Measurements from ENCODE around the gene COBL. TPM values are rescaled to one million over a fixed set of nuclear protein-coding genes. Genes with fewer than 3 reads are reported as not detected.

Gene COBL
- total and polyA plus RNA-seq, 12 donors = 0.09 to 1.4 (median 0.53) TPM

DNA sequence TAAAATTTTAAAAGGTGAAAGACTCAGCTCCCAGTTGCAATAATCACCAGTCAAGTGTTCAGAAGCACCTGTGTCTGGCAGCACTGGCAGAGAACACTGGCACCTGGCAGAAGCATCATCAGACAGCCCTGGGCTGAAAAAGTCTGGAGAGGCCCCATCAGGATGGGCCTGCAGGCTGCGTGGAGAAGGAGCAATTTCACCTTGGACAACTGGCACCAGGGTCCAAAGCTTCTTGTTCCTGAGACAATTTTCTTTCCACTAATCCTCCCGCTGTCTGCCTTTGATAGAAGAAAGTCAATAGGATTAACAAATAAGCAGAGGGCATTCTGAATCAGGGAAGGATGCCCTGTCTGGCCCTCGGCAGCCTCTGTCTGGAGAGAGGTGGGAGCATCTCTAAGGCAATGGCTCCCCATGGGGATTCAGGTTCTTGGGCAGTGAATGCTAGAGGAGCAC is 6.5 kb downstream of the COBL start:
- intact Hi-C loops (cut with DNase I) = loop anchor here in 1 of 2 donors (10.0 kb wide), 1 partner anchor 655 kb away; no protein-coding TSS in a partner anchor
- Histone ChIP-seq H3K4me1 (replicated peaks in 1 of 2) (no peaks in the 10 kb centered on the region), H3K27ac (no peak overlapping the region), H3K36me3 (replicated peaks in 1 of 2) (no peaks in the 10 kb centered on the region), H3K9me3 (replicated peaks in 1 of 3) (no peaks in the 10 kb centered on the region), H3K27me3 (no peaks in the 10 kb centered on the region), H3K4me3 (no peak overlapping the region)
- TF ChIP-seq POLR2A (IDR thresholded peaks at IDR 0.05) = no peak
- TF ChIP-seq, protein P1, sequence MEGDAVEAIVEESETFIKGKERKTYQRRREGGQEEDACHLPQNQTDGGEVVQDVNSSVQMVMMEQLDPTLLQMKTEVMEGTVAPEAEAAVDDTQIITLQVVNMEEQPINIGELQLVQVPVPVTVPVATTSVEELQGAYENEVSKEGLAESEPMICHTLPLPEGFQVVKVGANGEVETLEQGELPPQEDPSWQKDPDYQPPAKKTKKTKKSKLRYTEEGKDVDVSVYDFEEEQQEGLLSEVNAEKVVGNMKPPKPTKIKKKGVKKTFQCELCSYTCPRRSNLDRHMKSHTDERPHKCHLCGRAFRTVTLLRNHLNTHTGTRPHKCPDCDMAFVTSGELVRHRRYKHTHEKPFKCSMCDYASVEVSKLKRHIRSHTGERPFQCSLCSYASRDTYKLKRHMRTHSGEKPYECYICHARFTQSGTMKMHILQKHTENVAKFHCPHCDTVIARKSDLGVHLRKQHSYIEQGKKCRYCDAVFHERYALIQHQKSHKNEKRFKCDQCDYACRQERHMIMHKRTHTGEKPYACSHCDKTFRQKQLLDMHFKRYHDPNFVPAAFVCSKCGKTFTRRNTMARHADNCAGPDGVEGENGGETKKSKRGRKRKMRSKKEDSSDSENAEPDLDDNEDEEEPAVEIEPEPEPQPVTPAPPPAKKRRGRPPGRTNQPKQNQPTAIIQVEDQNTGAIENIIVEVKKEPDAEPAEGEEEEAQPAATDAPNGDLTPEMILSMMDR (IDR thresholded peaks at IDR 0.05) = no peak
- DNase-seq = no peak
- 89 to 93% (median 91%) methylated on average over 3 of the region's 3 CpGs for WGBS, 4 donors

DNA sequence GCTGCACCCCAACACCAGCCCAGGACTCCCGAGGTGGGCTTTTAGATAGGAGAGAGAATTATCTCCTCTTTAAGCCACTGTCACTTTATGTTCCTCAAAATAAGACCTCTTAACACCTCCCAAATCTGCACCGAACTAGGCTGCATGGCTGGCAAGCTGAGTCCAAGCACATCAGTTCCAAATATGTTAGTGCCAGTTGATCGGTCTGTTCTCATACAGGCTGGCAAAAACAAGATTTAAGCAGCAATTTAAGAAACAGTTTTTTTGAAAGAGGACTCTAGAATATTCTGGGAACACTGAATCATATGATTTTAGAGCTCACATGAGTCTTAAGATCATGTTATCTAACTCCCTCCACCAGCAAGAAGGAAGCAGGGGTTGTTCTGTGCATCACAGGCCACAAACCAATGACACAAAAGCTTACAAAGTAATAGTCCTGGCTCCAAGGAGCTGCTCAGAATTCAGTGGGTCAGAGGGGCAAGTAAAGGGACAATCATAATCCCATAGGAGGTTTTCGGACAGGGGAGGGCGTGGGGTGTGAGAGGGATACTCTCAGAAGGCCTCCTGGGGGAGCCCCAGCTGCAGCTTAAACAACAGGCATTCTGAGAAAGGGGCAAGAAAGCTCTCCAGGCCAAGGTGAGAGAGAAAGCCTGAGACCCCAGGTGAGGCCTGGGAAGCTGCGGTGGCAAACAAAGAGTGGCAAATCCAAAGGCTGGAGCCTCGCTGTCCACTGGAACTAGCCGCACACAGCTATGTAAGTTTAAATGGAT is 7.1 kb downstream of the COBL start:
- Histone ChIP-seq H3K4me1 (replicated peaks in 1 of 2) (no peaks in the 10 kb centered on the region), H3K9me3 (replicated peaks in 1 of 3) (no peaks in the 10 kb centered on the region), H3K4me3 (no peak overlapping the region), H3K36me3 (replicated peaks in 1 of 2) (no peaks in the 10 kb centered on the region), H3K27me3 (no peaks in the 10 kb centered on the region), H3K27ac (no peak overlapping the region)
- peak in 1 of 7 donors; percentile 5 for DNase-seq
- WGBS, 4 donors = 82 to 90% (median 86%) methylated on average over 8 of the region's 8 CpGs
- TF ChIP-seq, protein P1 (IDR thresholded peaks at IDR 0.05) = no peak
- no peak for TF ChIP-seq POLR2A (IDR thresholded peaks at IDR 0.05)
- intact Hi-C loops (cut with DNase I) = loop anchor here in 1 of 2 donors (10.0 kb wide), 1 partner anchor 655 kb away; no protein-coding TSS in a partner anchor

DNA sequence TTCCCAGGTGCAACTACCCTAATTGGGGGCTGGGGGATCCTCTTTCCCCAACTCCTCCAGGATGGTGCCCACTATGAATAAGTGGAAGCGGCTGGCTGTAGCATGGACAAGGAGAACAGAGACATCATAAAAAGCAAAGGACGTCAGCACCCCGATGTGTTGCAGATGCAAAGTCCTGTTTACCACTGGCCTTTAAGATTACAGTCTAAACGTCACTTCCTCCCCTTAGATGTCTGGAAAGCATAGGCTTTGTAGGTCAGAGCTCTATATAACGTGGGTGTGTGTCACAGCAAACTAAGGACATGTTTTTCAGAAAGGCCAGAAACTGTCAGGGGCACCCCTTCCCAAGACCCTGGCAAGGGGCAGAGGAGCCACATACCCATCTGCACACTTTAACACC is 7.9 kb downstream of the COBL start:
- intact Hi-C loops (cut with DNase I) = no loop called here
- H3K4me1 ChIP-seq (replicated peaks in 1 of 2) = no peaks in the 10 kb centered on the region
- no peak overlapping the region for H3K4me3 ChIP-seq
- H3K36me3 ChIP-seq (replicated peaks in 1 of 2) = no peaks in the 10 kb centered on the region
- H3K27me3 ChIP-seq = no peaks in the 10 kb centered on the region
- peak in 1 of 7 donors; percentile 3 for DNase-seq
- no peak for TF ChIP-seq POLR2A (IDR thresholded peaks at IDR 0.05)
- TF ChIP-seq, protein P1 (IDR thresholded peaks at IDR 0.05) = no peak
- no peaks in the 10 kb centered on the region for H3K9me3 ChIP-seq (replicated peaks in 1 of 3)
- H3K27ac ChIP-seq = no peak overlapping the region
- 52 to 81% (median 73%) methylated on average over 5 of the region's 5 CpGs for WGBS, 4 donors

DNA sequence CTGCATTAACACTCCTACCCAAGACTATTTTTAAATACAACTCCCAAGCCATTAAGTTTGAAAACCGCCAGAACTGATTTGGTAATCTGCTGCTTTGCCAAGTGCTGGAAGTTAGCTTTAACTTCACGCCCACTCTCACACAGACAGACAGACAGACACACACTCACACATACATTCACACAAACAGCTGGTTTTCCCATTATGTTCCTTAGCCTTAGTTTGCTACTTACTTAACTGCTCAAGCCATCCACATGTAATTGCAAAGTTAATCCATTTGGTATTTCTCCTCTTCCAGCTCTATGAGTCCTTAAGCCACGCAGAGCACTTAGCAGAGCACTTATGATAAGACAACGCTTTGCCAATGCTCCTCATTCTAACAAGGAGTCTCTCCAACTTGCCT is 8.3 kb downstream of the COBL start:
- TF ChIP-seq, protein P1 (IDR thresholded peaks at IDR 0.05) = no peak
- TF ChIP-seq POLR2A (IDR thresholded peaks at IDR 0.05) = no peak
- Histone ChIP-seq H3K27ac (no peak overlapping the region), H3K9me3 (replicated peaks in 1 of 3) (no peaks in the 10 kb centered on the region), H3K4me3 (no peak overlapping the region), H3K4me1 (replicated peaks in 1 of 2) (no peaks in the 10 kb centered on the region), H3K36me3 (replicated peaks in 1 of 2) (no peaks in the 10 kb centered on the region), H3K27me3 (no peaks in the 10 kb centered on the region)
- WGBS, 4 donors = 72 to 83% (median 77%) methylated on average over 4 of the region's 4 CpGs
- intact Hi-C loops (cut with DNase I) = no loop called here
- DNase-seq = no peak

Measured in adrenal gland (tissue), 12 donors.